Measurements from ENCODE around the gene ENPP7. TPM values are rescaled to one million over a fixed set of nuclear protein-coding genes. Genes with fewer than 3 reads are reported as not detected.
A peak's percentile ranks its signal among the peaks of the same experiment; 100 is the strongest.

Gene ENPP7
- total and polyA plus RNA-seq, 4 donors: 0.31 TPM; not detected in 3

DNA sequence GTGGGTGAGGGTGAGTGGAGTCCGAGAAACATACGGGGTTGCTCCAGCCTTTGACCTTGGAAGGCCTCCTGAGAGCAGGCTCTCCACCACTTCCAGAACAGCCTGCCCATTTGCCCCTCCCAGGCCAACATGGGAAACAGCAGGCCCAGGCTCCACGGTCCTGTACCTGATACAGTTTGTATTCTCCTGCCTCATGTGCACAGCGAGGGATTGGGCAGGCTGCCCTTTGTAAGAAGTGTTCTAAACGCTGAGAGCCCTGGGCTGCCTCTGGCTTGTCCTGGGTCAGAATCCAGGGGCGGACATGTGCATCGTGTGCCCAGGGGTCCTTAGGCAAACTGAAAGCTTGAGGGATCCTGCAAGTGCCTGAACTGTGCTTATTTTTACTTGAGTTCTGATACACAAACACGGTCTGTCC lies 43.8 kb downstream of the ENPP7 start:
- Histone ChIP-seq H3K9me3 (ENCODE audit: control insufficient read depth in 4 of 4, insufficient read depth in 3 of 4, low read length in 3 of 4) (no peaks in the 10 kb centered on the region), H3K36me3 (ENCODE audit: control insufficient read depth in 4 of 4, insufficient read depth in 4 of 4, low read length in 4 of 4) (peaks cover 0 to under 1% (median 0%) of the 10 kb centered on the region in 4 donors), H3K27me3 (ENCODE audit: control insufficient read depth in 3 of 3, insufficient read depth in 3 of 3, low read length in 2 of 3) (no peaks in the 10 kb centered on the region), H3K9ac (ENCODE audit: insufficient read depth in 1 of 2, low read length in 2 of 2) (no peak overlapping the region), H3K4me1 (ENCODE audit: control insufficient read depth in 5 of 5, insufficient read depth in 5 of 5, low read length in 5 of 5) (peaks cover 4 to 29% (median 4%) of the 10 kb centered on the region in 5 donors), H3K4me3 (no peak overlapping the region), H3K27ac (ENCODE audit: low read depth in 1 of 2, low read length in 1 of 2) (no peak overlapping the region)
- TF ChIP-seq, protein P1, sequence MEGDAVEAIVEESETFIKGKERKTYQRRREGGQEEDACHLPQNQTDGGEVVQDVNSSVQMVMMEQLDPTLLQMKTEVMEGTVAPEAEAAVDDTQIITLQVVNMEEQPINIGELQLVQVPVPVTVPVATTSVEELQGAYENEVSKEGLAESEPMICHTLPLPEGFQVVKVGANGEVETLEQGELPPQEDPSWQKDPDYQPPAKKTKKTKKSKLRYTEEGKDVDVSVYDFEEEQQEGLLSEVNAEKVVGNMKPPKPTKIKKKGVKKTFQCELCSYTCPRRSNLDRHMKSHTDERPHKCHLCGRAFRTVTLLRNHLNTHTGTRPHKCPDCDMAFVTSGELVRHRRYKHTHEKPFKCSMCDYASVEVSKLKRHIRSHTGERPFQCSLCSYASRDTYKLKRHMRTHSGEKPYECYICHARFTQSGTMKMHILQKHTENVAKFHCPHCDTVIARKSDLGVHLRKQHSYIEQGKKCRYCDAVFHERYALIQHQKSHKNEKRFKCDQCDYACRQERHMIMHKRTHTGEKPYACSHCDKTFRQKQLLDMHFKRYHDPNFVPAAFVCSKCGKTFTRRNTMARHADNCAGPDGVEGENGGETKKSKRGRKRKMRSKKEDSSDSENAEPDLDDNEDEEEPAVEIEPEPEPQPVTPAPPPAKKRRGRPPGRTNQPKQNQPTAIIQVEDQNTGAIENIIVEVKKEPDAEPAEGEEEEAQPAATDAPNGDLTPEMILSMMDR (IDR thresholded peaks at IDR 0.05; ENCODE audit: control extremely low read depth, extremely low read depth): no peak
- no peak for DNase-seq
- ATAC-seq (ENCODE audit: insufficient read depth, low FRiP score): no peak
- WGBS, 2 donors: 89 to 91% methylated on average over 8 of the region's 8 CpGs

DNA sequence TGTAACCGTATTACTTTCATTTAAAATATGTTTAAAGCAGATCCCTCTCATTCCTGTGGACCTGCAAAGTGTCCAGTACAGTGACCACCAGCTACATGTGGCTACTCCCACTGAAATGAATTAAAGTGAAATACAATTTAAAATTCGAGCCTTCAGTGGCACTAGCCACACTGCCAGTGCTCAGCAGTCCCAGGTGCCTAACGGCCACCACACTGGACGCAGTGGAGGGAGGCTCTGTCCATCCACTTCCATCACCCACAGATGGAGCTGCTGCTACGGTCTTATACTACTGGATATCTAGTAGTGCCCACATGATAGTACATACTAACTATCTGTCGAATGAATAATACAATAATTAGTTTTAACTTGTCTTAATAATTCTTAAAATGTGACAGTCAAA lies 44.9 kb downstream of the ENPP7 start:
- WGBS, 2 donors: 80 to 82% methylated on average over 6 of the region's 6 CpGs
- Histone ChIP-seq H3K9ac (ENCODE audit: insufficient read depth in 1 of 2, low read length in 2 of 2) (no peak overlapping the region), H3K9me3 (ENCODE audit: control insufficient read depth in 4 of 4, insufficient read depth in 3 of 4, low read length in 3 of 4) (no peaks in the 10 kb centered on the region), H3K4me3 (no peak overlapping the region), H3K27me3 (ENCODE audit: control insufficient read depth in 3 of 3, insufficient read depth in 3 of 3, low read length in 2 of 3) (no peaks in the 10 kb centered on the region), H3K36me3 (ENCODE audit: control insufficient read depth in 4 of 4, insufficient read depth in 4 of 4, low read length in 4 of 4) (peaks cover 0 to 11% (median 1%) of the 10 kb centered on the region in 4 donors), H3K27ac (ENCODE audit: low read depth in 1 of 2, low read length in 1 of 2) (no peak overlapping the region), H3K4me1 (ENCODE audit: control insufficient read depth in 5 of 5, insufficient read depth in 5 of 5, low read length in 5 of 5) (peaks cover 4 to 35% (median 4%) of the 10 kb centered on the region in 5 donors)
- DNase-seq (peak in 2 of 3 donors; percentile 31 to 43), ATAC-seq (ENCODE audit: insufficient read depth, low FRiP score) (no peak)
- TF ChIP-seq, protein P1 (IDR thresholded peaks at IDR 0.05; ENCODE audit: control extremely low read depth, extremely low read depth): no peak

DNA sequence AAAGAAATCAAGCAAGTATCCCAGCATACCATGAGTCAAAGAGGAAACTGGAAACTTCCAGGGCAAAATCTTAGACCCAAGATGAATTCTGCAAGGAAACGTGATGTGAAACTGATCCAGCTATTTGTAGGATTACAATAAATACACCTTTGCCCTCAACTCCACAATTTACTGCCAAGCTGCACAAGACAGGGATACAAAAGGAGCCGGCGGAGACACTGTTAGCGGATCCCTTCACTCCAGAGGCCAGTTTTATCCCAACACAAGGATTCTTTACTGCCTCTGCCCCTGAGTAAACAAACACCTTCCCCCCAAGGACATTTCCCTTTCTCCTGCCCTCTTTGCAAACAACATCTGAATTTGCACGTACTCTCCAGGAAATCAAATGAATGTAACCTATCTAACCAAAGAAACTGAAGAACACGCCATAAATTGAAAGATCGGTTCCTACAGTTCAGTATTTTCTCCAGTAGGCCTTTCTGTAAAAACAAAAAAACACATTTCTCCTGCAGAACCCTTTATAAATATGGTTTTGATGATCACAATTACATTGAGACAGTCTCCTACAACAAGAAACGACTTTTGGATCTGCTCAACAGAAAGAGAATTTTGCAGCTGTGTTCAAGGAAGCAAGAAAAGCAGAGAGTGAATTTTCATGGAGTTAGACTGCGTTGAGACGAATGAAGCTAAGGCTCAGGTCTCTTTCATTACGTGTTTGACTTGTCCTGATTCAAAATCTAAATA lies 45.8 kb downstream of the ENPP7 start:
- WGBS, 2 donors: 44 to 47% methylated on average over 11 of the region's 11 CpGs
- Histone ChIP-seq H3K27me3 (ENCODE audit: control insufficient read depth in 3 of 3, insufficient read depth in 3 of 3, low read length in 2 of 3) (no peaks in the 10 kb centered on the region), H3K4me3 (no peak overlapping the region), H3K27ac (ENCODE audit: low read depth in 1 of 2, low read length in 1 of 2) (peak overlapping the region in 1 of 2 donors; percentile 11), H3K4me1 (ENCODE audit: control insufficient read depth in 5 of 5, insufficient read depth in 5 of 5, low read length in 5 of 5) (peaks cover 4 to 35% (median 4%) of the 10 kb centered on the region in 5 donors), H3K9me3 (ENCODE audit: control insufficient read depth in 4 of 4, insufficient read depth in 3 of 4, low read length in 3 of 4) (no peaks in the 10 kb centered on the region), H3K9ac (ENCODE audit: insufficient read depth in 1 of 2, low read length in 2 of 2) (peak overlapping the region in 1 of 2 donors; percentile 67), H3K36me3 (ENCODE audit: control insufficient read depth in 4 of 4, insufficient read depth in 4 of 4, low read length in 4 of 4) (peaks cover 0 to 12% (median 1%) of the 10 kb centered on the region in 4 donors)
- ATAC-seq (ENCODE audit: insufficient read depth, low FRiP score): no peak
- peak in 2 of 3 donors; percentile 68 to 71 for DNase-seq
- TF ChIP-seq, protein P1 (IDR thresholded peaks at IDR 0.05; ENCODE audit: control extremely low read depth, extremely low read depth): no peak
